GM12891 (cell line): Measurements from ENCODE around the gene DET1.

Experiments
- PAX5 ChIP-seq: IDR thresholded peaks from 2 replicates; pipeline ENCODE4 v1.6.1; 2011; ENCODE audit warnings: low read length, moderate library complexity, mild to moderate bottlenecking; ENCODE audit not compliant: insufficient read depth, severe bottlenecking
- POLR2A ChIP-seq: IDR thresholded peaks from 2 replicates; pipeline ENCODE4 v1.6.1; 2011; ENCODE audit warnings: low read depth, low read length, control low read depth
- POLR2AphosphoS5 ChIP-seq: IDR thresholded peaks from 2 replicates; pipeline ENCODE4 v1.6.1; 2011; ENCODE audit warnings: low read depth, low read length, control low read depth
- POU2F2 ChIP-seq: IDR thresholded peaks from 2 replicates; pipeline ENCODE4 v1.6.1; 2011; ENCODE audit warnings: low read depth, mild to moderate bottlenecking, control low read depth, low read length, moderate library complexity
- SPI1 ChIP-seq: IDR thresholded peaks from 2 replicates; pipeline ENCODE4 v1.6.1; 2011; ENCODE audit warnings: low read depth, low read length, control low read depth
- TAF1 ChIP-seq: IDR thresholded peaks from 2 replicates; pipeline ENCODE4 v1.6.1; 2011; ENCODE audit warnings: low read depth, low read length, control low read depth

DNA sequence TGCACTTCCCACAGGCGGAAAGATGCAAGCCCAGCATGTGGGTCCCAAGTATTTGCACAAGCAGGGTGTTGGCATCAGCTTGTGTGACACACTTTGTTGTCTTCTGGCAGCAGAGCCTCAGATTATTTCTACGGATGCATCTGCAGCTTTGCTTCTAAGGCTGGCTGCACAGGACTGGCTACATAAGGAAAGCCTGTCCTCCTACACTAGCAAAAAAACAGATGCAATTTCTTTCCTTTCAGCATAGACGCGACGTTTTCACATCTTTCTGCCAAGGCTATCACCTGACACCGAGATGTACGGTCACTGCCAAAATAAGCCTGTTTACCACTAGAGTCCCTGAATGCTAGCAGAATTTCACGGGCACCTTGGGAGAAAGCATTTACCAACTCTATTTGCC, 65.5 kb downstream of the DET1 start:
- no peak for TF ChIP-seq POLR2A
- TF ChIP-seq PAX5: no peak
- no peak for TF ChIP-seq POLR2AphosphoS5
- TF ChIP-seq TAF1: no peak
- no peak for TF ChIP-seq POU2F2
- TF ChIP-seq SPI1: no peak
